Keratinocyte (primary cell): ENCODE measurements around the gene NUP153.

Experiments used
- EZH2 ChIP-seq: IDR thresholded peaks from one replicate; pipeline ENCODE4 v1.6.1; 2012; ENCODE audit warnings: inconsistent platforms, mild to moderate bottlenecking, low read length, moderate library complexity
- TF ChIP-seq, protein P1 (sequence below), 3 experiments: IDR thresholded peaks in 1 of 3; conservative IDR thresholded peaks in 1 of 3; optimal IDR thresholded peaks in 1 of 3; 2 replicates in 2 of 3; 3 replicates in 1 of 3; pipeline versions ENCODE3 to v1.5.1; 2011; ENCODE audit warnings: low read length in 3 of 3, mild to moderate bottlenecking in 3 of 3, moderate library complexity in 2 of 3, control low read depth in 1 of 3, inconsistent platforms in 1 of 3; ENCODE audit not compliant: insufficient read depth in 2 of 3; ENCODE audit errors: extremely low read depth in 1 of 3

GRCh38 chr6:17633465-17634188 lies 73.1 kb downstream of the NUP153 start:
- TF ChIP-seq, protein P1, sequence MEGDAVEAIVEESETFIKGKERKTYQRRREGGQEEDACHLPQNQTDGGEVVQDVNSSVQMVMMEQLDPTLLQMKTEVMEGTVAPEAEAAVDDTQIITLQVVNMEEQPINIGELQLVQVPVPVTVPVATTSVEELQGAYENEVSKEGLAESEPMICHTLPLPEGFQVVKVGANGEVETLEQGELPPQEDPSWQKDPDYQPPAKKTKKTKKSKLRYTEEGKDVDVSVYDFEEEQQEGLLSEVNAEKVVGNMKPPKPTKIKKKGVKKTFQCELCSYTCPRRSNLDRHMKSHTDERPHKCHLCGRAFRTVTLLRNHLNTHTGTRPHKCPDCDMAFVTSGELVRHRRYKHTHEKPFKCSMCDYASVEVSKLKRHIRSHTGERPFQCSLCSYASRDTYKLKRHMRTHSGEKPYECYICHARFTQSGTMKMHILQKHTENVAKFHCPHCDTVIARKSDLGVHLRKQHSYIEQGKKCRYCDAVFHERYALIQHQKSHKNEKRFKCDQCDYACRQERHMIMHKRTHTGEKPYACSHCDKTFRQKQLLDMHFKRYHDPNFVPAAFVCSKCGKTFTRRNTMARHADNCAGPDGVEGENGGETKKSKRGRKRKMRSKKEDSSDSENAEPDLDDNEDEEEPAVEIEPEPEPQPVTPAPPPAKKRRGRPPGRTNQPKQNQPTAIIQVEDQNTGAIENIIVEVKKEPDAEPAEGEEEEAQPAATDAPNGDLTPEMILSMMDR (optimal IDR thresholded peaks at IDR 0.05 in 1 of 3, IDR thresholded peaks at IDR 0.05 in 1 of 3, conservative IDR thresholded peaks at IDR 0.05 in 1 of 3; ENCODE audit: extremely low read depth in 1 of 3, insufficient read depth in 2 of 3, low read length in 3 of 3): no peak
- TF ChIP-seq EZH2: no peak
